ENCODE results near the gene NES.
A peak's percentile ranks its signal among the peaks of the same experiment; 100 is the strongest.

The NES gene

GRCh38 chr1:156662005-156662799 lies 15.0 kb downstream of the NES start:
- no peak for DNase-seq (ENCODE audit: low read depth in 2 of 2)

DNA sequence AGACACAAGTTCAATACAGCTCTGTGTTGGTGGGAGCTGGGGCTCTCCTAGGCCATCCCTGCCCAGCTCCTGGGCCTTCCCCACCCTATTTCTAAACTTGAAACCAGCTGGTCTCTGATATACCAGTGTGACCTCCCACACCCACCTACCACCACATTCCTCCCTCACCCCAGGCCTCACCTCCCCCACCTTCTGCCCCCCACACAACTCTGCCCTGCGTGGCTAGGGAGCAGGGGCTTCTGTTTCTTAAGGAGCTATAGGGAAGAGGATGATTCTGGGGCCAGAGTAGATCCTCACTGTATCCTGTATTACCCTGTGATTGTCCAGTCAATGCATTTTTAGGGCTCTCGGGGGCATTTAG lies 16.5 kb downstream of the NES start:
- DNase-seq (ENCODE audit: low read depth in 2 of 2), result no peak

- peak; percentile 84 to 94 for DNase-seq (ENCODE audit: low read depth in 2 of 2)
Measured at GRCh38 chr1:156659988-156660751, 17.0 kb downstream of the NES start.

GRCh38 chr1:156659661-156659987 lies 17.6 kb downstream of the NES start:
- no peak for DNase-seq (ENCODE audit: low read depth in 2 of 2)

DNA sequence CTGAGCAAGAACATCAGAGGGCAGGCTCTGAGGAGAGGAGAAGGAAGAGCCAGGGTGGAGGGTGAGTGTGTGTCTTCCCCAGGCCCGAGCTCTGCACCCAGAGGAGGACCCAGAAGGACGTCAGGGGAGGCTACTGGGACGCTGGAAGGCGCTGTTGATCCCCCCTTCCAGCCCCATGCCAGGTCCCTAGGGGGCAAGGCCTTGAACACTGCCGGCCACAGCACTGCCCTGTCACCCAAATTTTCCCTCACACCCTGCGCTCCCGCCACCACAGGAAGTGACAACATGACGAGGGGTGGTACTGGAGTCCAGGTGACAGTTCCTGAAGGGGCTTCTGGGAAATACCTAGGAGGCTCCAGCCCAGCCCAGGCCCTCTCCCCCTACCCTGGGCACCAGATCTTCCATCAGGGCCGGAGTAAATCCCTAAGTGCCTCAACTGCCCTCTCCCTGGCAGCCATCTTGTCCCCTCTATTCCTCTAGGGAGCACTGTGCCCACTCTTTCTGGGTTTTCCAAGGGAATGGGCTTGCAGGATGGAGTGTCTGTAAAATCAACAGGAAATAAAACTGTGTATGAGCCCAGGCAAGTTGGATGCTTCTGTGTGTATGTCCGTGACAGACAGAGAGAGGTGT lies 18.1 kb downstream of the NES start:
- no peak for DNase-seq (ENCODE audit: low read depth in 2 of 2)

GRCh38 chr1:156658496-156658895 lies 18.7 kb downstream of the NES start:
- no peak for DNase-seq (ENCODE audit: low read depth in 2 of 2)

DNA sequence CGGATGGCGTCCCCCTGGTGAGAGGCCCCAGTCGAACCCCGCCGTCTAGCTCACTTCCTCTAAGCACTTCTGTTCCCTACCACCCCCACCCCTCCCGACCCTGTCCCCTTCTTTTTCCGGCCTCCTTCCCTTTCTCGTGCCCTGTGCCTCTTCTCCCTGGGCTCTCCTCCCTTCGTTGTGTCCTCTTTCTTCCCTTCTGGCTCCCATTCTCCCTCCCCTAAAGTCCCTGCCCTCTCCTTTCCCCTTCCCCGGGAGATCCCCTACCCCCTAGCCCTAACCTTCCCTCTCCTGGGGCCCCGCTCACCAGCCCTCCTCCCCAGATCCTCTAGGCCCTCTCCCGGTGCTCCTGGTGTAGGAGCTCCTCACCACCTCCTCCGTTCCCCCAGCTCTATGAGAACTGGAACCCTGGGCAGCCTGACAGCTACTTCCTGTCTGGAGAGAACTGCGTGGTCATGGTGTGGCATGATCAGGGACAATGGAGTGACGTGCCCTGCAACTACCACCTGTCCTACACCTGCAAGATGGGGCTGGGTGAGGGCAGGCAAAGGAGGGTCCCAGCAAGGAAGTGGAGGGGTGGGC lies 19.4 kb downstream of the NES start:
- DNase-seq (ENCODE audit: low read depth in 2 of 2), result no peak

DNA sequence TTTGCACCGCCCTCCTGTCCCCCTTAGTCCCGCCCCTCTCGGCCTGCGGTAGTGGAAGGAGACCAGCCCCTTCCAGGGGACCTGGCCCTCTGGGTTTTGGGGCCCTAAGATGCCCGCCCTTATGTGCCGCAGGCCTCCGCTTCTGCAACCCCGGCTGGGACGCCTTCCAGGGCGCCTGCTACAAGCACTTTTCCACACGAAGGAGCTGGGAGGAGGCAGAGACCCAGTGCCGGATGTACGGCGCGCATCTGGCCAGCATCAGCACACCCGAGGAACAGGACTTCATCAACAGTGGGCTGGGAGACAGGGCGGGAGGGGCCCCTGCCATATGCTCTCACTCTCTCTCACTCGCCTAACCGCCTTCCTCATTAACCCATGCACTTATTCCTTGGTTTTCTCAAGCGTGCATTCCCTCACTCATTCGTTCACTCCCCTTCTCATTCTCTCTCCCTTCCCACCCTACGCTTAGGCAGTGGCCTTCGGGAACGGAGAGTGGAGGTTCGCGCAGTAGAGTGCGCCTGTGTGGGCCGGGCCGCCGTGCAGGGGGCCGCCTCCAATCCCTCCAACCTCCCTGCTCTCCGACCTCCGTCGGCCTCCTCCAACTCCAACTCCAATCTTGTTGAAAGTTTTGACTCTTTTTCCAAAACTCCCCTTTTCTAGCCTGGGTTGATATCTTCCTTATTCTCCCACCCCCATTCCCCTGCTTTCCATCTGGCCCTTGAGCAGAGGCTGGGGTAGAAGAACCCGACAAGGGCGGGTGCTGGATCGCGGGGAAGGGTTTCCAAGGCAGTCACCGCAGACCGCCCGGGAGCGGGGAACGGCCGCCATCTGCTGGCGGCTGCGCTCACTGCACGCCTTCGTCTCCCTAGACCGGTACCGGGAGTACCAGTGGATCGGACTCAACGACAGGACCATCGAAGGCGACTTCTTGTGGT lies 20.1 kb downstream of the NES start:
- peak; percentile 74 to 76 for DNase-seq (ENCODE audit: low read depth in 2 of 2)

- no peak for DNase-seq (ENCODE audit: low read depth in 2 of 2)
Measured at GRCh38 chr1:156655904-156656516, 21.2 kb downstream of the NES start.

GRCh38 chr1:156655151-156655903 lies 21.9 kb downstream of the NES start:
- DNase-seq (ENCODE audit: low read depth in 2 of 2), result no peak

DNA sequence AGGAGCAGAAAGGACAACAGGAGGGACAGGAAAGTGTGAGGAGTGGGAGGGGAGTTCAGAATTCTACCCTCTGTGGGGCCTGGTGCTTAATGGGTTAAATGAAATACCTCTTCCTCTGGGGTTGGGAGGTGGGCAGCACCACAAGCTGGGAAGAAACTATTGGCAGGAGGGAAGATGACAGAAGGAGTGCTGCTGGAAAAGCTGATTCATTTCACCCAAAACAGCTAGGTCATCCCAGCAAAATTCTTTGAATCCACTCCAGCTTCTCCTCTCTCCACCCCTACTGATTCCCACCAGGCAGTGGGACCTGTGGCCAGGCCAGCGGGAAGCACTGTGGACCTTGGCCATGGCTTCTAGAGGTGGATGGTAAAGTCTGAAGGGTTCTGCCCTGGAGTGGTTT lies 22.5 kb downstream of the NES start:
- no peak for DNase-seq (ENCODE audit: low read depth in 2 of 2)

DNA sequence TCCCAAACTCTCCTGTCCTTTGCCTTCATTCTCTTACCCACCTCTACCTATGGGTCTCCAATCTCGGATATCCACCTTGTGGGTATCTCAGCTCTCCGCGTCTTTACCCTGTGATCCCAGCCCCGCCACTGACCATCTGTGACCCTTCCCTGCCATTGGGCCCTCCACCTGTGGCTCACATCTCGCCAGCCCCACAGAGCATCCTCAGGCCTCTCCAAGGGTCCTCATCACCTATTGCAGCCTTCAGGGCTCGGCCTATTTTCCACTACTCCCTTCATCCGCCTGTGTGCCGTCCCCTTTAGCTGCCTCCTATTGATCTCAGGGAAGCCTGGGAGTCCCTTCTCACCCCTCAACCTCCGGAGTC lies 24.2 kb downstream of the NES start:
- DNase-seq (ENCODE audit: low read depth in 2 of 2), result no peak

DNA sequence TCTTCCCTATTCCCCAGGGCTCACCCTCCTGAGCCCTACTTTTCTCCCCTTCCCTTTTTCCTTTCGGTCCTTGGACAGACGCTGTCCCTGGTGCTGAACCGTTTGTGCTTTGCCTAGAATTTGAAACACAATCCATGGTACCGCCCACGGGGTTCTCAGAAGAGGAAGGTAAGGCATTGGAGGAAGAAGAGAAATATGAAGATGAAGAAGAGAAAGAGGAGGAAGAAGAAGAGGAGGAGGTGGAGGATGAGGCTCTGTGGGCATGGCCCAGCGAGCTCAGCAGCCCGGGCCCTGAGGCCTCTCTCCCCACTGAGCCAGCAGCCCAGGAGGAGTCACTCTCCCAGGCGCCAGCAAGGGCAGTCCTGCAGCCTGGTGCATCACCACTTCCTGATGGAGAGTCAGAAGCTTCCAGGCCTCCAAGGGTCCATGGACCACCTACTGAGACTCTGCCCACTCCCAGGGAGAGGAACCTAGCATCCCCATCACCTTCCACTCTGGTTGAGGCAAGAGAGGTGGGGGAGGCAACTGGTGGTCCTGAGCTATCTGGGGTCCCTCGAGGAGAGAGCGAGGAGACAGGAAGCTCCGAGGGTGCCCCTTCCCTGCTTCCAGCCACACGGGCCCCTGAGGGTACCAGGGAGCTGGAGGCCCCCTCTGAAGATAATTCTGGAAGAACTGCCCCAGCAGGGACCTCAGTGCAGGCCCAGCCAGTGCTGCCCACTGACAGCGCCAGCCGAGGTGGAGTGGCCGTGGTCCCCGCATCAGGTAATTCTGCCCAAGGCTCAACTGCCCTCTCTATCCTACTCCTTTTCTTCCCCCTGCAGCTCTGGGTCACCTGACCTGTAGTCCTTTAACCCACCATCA lies 24.8 kb downstream of the NES start:
- DNase-seq (ENCODE audit: low read depth in 2 of 2), result no peak

GRCh38 chr1:156648951-156649350 lies 28.3 kb downstream of the NES start:
- DNase-seq (ENCODE audit: low read depth in 2 of 2), result no peak

GRCh38 chr1:156648496-156648895 lies 28.7 kb downstream of the NES start:
- no peak for DNase-seq (ENCODE audit: low read depth in 2 of 2)

DNA sequence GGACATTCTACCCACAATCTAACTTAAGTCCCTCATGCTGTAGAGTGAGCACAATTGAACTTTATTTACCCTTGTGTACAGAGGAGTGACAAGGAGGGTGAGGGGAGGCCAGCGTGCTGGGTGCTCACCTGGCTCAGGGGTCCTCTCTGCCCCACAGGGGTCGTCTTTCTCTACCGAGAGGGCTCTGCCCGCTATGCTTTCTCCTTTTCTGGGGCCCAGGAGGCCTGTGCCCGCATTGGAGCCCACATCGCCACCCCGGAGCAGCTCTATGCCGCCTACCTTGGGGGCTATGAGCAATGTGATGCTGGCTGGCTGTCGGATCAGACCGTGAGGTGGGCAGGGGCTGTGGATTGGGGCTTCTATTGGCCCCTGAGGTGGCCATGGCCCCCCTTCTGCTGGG lies 29.9 kb downstream of the NES start:
- no peak for DNase-seq (ENCODE audit: low read depth in 2 of 2)

GRCh38 chr1:156646738-156647211 lies 30.4 kb downstream of the NES start:
- DNase-seq (ENCODE audit: low read depth in 2 of 2), result no peak

DNA sequence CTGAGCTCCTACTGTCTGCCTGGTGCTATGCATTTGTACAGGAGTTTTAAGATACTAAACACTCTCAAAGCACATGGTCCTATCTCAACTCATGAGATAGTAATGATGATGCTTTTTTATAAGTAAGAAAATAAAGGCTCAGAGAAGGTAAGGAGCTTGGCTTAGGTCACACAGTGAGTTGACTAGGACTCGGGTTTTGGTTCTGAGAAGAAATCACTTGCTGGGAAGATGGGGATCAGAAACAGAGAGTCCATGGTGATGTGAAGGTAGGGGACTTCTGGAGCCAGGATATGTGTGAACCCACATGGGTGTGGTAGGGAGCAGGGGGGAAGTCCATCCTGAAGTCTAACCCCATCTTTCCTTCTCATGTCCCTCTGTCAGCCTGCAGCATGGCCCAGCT lies 31.5 kb downstream of the NES start:
- DNase-seq (ENCODE audit: low read depth in 2 of 2), result no peak

DNA sequence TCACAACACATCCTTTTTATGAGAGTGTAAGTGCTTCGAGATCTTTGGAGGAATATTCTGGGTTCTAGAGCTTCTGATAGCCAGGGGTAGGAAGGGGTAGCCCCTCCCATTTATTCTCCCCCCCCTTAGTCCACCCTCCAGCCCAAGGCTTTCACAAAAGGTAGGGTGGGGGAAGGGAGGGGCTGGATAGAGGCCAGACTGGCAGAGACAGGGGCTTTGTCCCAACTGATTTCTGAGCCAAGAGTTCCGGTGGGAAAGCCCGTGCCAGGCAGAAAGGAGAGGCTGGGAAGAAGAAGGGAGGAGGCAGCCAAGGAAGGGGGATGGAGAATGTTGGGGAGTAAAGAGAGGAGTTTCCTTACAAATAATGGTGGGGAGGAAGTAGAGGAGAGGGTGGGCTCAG lies 32.2 kb downstream of the NES start:
- DNase-seq (ENCODE audit: low read depth in 2 of 2), result no peak

Measured in stimulated activated CD4-positive, alpha-beta T cell treated with anti-CD3 and anti-CD28 coated beads, Interleukin-1b, Interleukin-23, amount 100 ng/mL, for 4 hours (primary cell).